Measurements from ENCODE around the gene GGACT.

The GGACT gene

GRCh38 chr13:100525453-100526317, 62.9 kb downstream of the GGACT start:
- no peak for TF ChIP-seq SIN3A (IDR thresholded peaks at IDR 0.05; ENCODE audit: borderline replicate concordance, insufficient read depth, low read length)
- no peak for TF ChIP-seq FOXP2 (optimal IDR thresholded peaks at IDR 0.05; ENCODE audit: borderline replicate concordance, extremely low read depth, extremely low read length, insufficient read depth)
- no peak for TF ChIP-seq POLR2AphosphoS5 (IDR thresholded peaks at IDR 0.05; ENCODE audit: low read depth, low read length)
- TF ChIP-seq REST (IDR thresholded peaks at IDR 0.05; ENCODE audit: insufficient read depth in 1 of 2, low read depth in 2 of 2, low read length in 2 of 2): no peak
- no peak for TF ChIP-seq TAF1 (IDR thresholded peaks at IDR 0.05; ENCODE audit: borderline replicate concordance, insufficient read depth, low read length)

GRCh38 chr13:100523981-100524386, 64.6 kb downstream of the GGACT start:
- TF ChIP-seq FOXP2 (optimal IDR thresholded peaks at IDR 0.05; ENCODE audit: borderline replicate concordance, extremely low read depth, extremely low read length, insufficient read depth) (no peak), TAF1 (IDR thresholded peaks at IDR 0.05; ENCODE audit: borderline replicate concordance, insufficient read depth, low read length) (no peak), POLR2AphosphoS5 (IDR thresholded peaks at IDR 0.05; ENCODE audit: low read depth, low read length) (no peak)

GRCh38 chr13:100523411-100523810, 65.2 kb downstream of the GGACT start:
- TF ChIP-seq REST (IDR thresholded peaks at IDR 0.05; ENCODE audit: insufficient read depth in 1 of 2, low read depth in 2 of 2, low read length in 2 of 2) (no peak), POLR2AphosphoS5 (IDR thresholded peaks at IDR 0.05; ENCODE audit: low read depth, low read length) (no peak), FOXP2 (optimal IDR thresholded peaks at IDR 0.05; ENCODE audit: borderline replicate concordance, extremely low read depth, extremely low read length, insufficient read depth) (no peak), SIN3A (IDR thresholded peaks at IDR 0.05; ENCODE audit: borderline replicate concordance, insufficient read depth, low read length) (no peak), TAF1 (IDR thresholded peaks at IDR 0.05; ENCODE audit: borderline replicate concordance, insufficient read depth, low read length) (no peak)

- no peak for TF ChIP-seq POLR2AphosphoS5 (IDR thresholded peaks at IDR 0.05; ENCODE audit: low read depth, low read length)
- no peak for TF ChIP-seq FOXP2 (optimal IDR thresholded peaks at IDR 0.05; ENCODE audit: borderline replicate concordance, extremely low read depth, extremely low read length, insufficient read depth)
- no peak for TF ChIP-seq TAF1 (IDR thresholded peaks at IDR 0.05; ENCODE audit: borderline replicate concordance, insufficient read depth, low read length)
- no peak for TF ChIP-seq REST (IDR thresholded peaks at IDR 0.05; ENCODE audit: insufficient read depth in 1 of 2, low read depth in 2 of 2, low read length in 2 of 2)
- no peak for TF ChIP-seq SIN3A (IDR thresholded peaks at IDR 0.05; ENCODE audit: borderline replicate concordance, insufficient read depth, low read length)
Measured at GRCh38 chr13:100522618-100523309, 65.8 kb downstream of the GGACT start.

GRCh38 chr13:100521851-100522617, 66.6 kb downstream of the GGACT start:
- TF ChIP-seq FOXP2 (optimal IDR thresholded peaks at IDR 0.05; ENCODE audit: borderline replicate concordance, extremely low read depth, extremely low read length, insufficient read depth) (no peak), POLR2AphosphoS5 (IDR thresholded peaks at IDR 0.05; ENCODE audit: low read depth, low read length) (no peak), REST (IDR thresholded peaks at IDR 0.05; ENCODE audit: insufficient read depth in 1 of 2, low read depth in 2 of 2, low read length in 2 of 2) (no peak), TAF1 (IDR thresholded peaks at IDR 0.05; ENCODE audit: borderline replicate concordance, insufficient read depth, low read length) (no peak), SIN3A (IDR thresholded peaks at IDR 0.05; ENCODE audit: borderline replicate concordance, insufficient read depth, low read length) (no peak)
